HG03139 (cell line): ENCODE measurements around the gene INHBC.
"Not testable (repeated sequence)": the region's sequence is repeated elsewhere in the genome, so short reads cannot be mapped to it uniquely, and the experiment has no call there.

Experiments used
- ATAC-seq: cut with Tn5 transposase; IDR thresholded peaks from one replicate; pipeline ENCODE4 v1.9.1; 2021; ENCODE audit not compliant: unreplicated experiment

INHBC gene

GRCh38 chr12:57481671-57482070, 47.1 kb downstream of the INHBC start:
- no peak for ATAC-seq

GRCh38 chr12:57483466-57483865, 48.9 kb downstream of the INHBC start:
- no peak for ATAC-seq

- ATAC-seq: no peak
Measured at GRCh38 chr12:57485695-57486094, 51.1 kb downstream of the INHBC start.

GRCh38 chr12:57487055-57487596, 52.5 kb downstream of the INHBC start:
- no peak for ATAC-seq

- peak; percentile 95 for ATAC-seq
Measured at GRCh38 chr12:57487597-57488401, 53.2 kb downstream of the INHBC start, which contains the start of gene MARS1. Gene MARS1, plus strand, starts transcription at chr12:57488068. Its CDS starts 23 bp downstream, at chr12:57488091.

- ATAC-seq: no peak
Measured at GRCh38 chr12:57488402-57489156, 54.0 kb downstream of the INHBC start.

GRCh38 chr12:57489157-57489641, 54.6 kb downstream of the INHBC start:
- no peak for ATAC-seq

- no peak for ATAC-seq
Measured at GRCh38 chr12:57490126-57490525, 55.5 kb downstream of the INHBC start.

GRCh38 chr12:57491393-57492280, 57.1 kb downstream of the INHBC start:
- no peak for ATAC-seq

GRCh38 chr12:57495051-57495701, 60.6 kb downstream of the INHBC start:
- ATAC-seq: not testable (repeated sequence)

GRCh38 chr12:57496822-57497221, 62.2 kb downstream of the INHBC start:
- ATAC-seq: no peak

- no peak for ATAC-seq
Measured at GRCh38 chr12:57497223-57498131, 62.9 kb downstream of the INHBC start.

GRCh38 chr12:57498132-57498502, 63.5 kb downstream of the INHBC start:
- ATAC-seq: no peak

- no peak for ATAC-seq
Measured at GRCh38 chr12:57498571-57498970, 64.0 kb downstream of the INHBC start.

- ATAC-seq: no peak
Measured at GRCh38 chr12:57500213-57500612, 65.6 kb downstream of the INHBC start.
